NB4 (cell line): ENCODE measurements around the gene ADAMTSL2.

ENCODE experiments used
- POLR2A ChIP-seq: IDR thresholded peaks from 2 replicates; pipeline ENCODE4 v1.6.1; 2011; ENCODE audit warnings: mild to moderate bottlenecking; ENCODE audit not compliant: insufficient read length; ENCODE audit errors: extremely low read depth
- TF ChIP-seq, protein P1 (sequence below): IDR thresholded peaks from one replicate; pipeline ENCODE4 v1.5.1; 2012; ENCODE audit warnings: low read depth, low read length
- TF ChIP-seq, protein P2 (sequence below): IDR thresholded peaks from 2 replicates; pipeline ENCODE4 v1.6.1; 2011; ENCODE audit warnings: low read depth, low read length

DNA sequence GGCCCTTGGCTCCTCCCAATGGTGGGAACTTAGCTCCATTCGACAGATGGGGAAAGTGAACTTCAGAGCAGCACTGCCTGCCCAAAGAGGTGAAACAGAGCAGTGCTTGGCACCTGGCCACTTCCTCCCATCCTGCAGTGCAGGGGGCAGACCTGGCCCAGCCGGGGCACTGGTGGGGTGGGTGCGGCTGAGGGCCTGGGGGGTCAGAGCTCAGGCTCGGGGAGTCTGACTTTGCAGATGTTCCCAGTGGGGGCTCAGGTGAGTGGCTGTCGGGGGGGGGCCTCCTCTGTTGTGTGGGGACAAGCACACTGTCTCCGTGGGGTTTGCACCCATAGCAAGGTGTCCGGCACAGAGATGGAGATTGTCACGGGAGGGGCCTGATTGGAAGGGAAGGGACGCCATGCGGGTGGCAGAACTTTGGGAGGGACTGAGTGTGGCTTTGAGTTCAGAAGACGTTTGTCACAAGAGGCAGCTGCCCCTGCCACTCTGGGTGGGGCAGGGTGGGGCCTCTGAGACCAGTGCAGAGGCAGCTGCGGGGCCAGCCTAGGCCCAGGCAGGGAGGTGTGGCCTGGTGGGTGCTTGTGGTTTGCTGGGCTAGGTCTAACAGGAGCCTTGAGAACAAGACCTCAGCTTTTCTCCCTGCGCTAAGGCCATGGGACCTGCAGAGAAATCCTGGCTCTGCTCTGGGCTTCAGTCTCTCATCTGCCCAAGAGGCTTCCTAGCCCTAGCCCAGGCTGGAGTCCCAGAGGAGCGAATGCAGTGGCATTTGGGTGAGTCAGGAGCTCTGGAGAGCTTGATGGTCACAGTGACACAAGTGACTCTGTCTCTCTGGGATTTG, 12.2 kb upstream of the ADAMTSL2 start:
- no peak for TF ChIP-seq POLR2A
- TF ChIP-seq, protein P1, sequence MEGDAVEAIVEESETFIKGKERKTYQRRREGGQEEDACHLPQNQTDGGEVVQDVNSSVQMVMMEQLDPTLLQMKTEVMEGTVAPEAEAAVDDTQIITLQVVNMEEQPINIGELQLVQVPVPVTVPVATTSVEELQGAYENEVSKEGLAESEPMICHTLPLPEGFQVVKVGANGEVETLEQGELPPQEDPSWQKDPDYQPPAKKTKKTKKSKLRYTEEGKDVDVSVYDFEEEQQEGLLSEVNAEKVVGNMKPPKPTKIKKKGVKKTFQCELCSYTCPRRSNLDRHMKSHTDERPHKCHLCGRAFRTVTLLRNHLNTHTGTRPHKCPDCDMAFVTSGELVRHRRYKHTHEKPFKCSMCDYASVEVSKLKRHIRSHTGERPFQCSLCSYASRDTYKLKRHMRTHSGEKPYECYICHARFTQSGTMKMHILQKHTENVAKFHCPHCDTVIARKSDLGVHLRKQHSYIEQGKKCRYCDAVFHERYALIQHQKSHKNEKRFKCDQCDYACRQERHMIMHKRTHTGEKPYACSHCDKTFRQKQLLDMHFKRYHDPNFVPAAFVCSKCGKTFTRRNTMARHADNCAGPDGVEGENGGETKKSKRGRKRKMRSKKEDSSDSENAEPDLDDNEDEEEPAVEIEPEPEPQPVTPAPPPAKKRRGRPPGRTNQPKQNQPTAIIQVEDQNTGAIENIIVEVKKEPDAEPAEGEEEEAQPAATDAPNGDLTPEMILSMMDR = no peak
- TF ChIP-seq, protein P2, sequence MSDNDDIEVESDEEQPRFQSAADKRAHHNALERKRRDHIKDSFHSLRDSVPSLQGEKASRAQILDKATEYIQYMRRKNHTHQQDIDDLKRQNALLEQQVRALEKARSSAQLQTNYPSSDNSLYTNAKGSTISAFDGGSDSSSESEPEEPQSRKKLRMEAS = no peak
